K562 (cell line): ENCODE measurements around the gene SPON1. TPM values are rescaled to one million over a fixed set of nuclear protein-coding genes. Genes with fewer than 3 reads are reported as not detected.

Experiments used
- ATF7 ChIP-seq: fragments of 450-650 bp; IDR thresholded peaks from 2 replicates; pipeline ENCODE4 v1.7.1; 2014; ENCODE audit warnings: mild to moderate bottlenecking, moderate library complexity
- CBFA2T2 ChIP-seq: fragments of 450-650 bp; conservative IDR thresholded peaks from 2 replicates; pipeline ENCODE4 v1.6.1; 2017; ENCODE audit warnings: mild to moderate bottlenecking
- CBX5 ChIP-seq: IDR thresholded peaks from 2 replicates; pipeline ENCODE4 v1.6.1; 2014; ENCODE audit warnings: low read depth, borderline replicate concordance
- CEBPG ChIP-seq, 3 experiments: fragments of 200-800 bp in 1 of 3; sonication (Bioruptor generic) in 1 of 3; sonication (generic) in 1 of 3; formaldehyde crosslinking in 1 of 3; IDR thresholded peaks in 2 of 3; conservative IDR thresholded peaks in 1 of 3; 2 replicates each; pipeline versions ENCODE4 v1.6.1 to v1.8.0; 2016 to 2022; ENCODE audit warnings: missing compliant biosample characterization in 2 of 3, missing genetic modification characterization in 2 of 3, mild to moderate bottlenecking in 1 of 3, missing genetic modification reagents in 1 of 3
- FOXA1 ChIP-seq: fragments of 450-650 bp; IDR thresholded peaks from 2 replicates; pipeline ENCODE4 v1.6.1; 2016; ENCODE audit warnings: mild to moderate bottlenecking, borderline replicate concordance
- GATAD2A ChIP-seq: fragments of 450-650 bp; IDR thresholded peaks from 2 replicates; pipeline ENCODE4 v1.6.1; 2017
- GTF3C2 ChIP-seq: IDR thresholded peaks from 3 replicates; pipeline ENCODE4 v1.6.1; 2011; ENCODE audit warnings: borderline replicate concordance, mild to moderate bottlenecking, moderate library complexity; ENCODE audit not compliant: insufficient read length; ENCODE audit errors: extremely low read depth
- IFI16 ChIP-seq: fragments of 250-450 bp; sonication (Bioruptor Pico); IDR thresholded peaks from 2 replicates; pipeline ENCODE4 v2.1.2; 2022; ENCODE audit warnings: mild to moderate bottlenecking, inconsistent platforms
- KDM5B ChIP-seq: fragments of 200-600 bp; sonication (generic); IDR thresholded peaks from 2 replicates; pipeline ENCODE4 v1.6.1; 2012; ENCODE audit warnings: low read depth, mild to moderate bottlenecking, moderate library complexity, low read length, control low read depth, inconsistent platforms; ENCODE audit not compliant: insufficient replicate concordance
- MAFK ChIP-seq: IDR thresholded peaks from 2 replicates; pipeline ENCODE4 v1.6.1; 2011; ENCODE audit warnings: low read length, improper control_type of control experiment
- NFE2 ChIP-seq: IDR thresholded peaks from 2 replicates; pipeline ENCODE4 v1.6.1; 2014; ENCODE audit warnings: antibody characterized with exemption, low read depth
- PHB ChIP-seq: fragments of 250-450 bp; sonication (Bioruptor Pico); IDR thresholded peaks from 2 replicates; pipeline ENCODE4 v1.5.0; 2021
- PHF8 ChIP-seq: fragments of 200-600 bp; sonication (generic); IDR thresholded peaks from 2 replicates; pipeline ENCODE4 v1.6.1; 2012; ENCODE audit warnings: mixed run types, mild to moderate bottlenecking, inconsistent platforms, low read length, moderate library complexity, borderline replicate concordance
- PTTG1 ChIP-seq: fragments of 450-650 bp; IDR thresholded peaks from 2 replicates; pipeline ENCODE4 v1.6.1; 2016; ENCODE audit warnings: low read depth, mild to moderate bottlenecking, missing genetic modification characterization, missing compliant biosample characterization
- RBM34 ChIP-seq: fragments of 200-400 bp; formaldehyde crosslinking; IDR thresholded peaks from 2 replicates; pipeline ENCODE4 v1.6.1; 2018; ENCODE audit warnings: low read length, borderline replicate concordance; ENCODE audit not compliant: insufficient read depth
- SNAPC5 ChIP-seq: fragments of 250-450 bp; sonication (Bioruptor Pico); IDR thresholded peaks from 2 replicates; pipeline ENCODE4 v1.8.0; 2021; ENCODE audit warnings: moderate library complexity, mild to moderate bottlenecking, inconsistent platforms
- SNRNP70 ChIP-seq: fragments of 200-400 bp; formaldehyde crosslinking; optimal IDR thresholded peaks from 2 replicates; pipeline ENCODE3; 2017; ENCODE audit warnings: low read depth, low read length
- TARDBP ChIP-seq: fragments of 450-650 bp; IDR thresholded peaks from 2 replicates; pipeline ENCODE4 v1.6.1; 2016
- TEAD1 ChIP-seq, 2 experiments: fragments of 450-650 bp in 1 of 2; sonication (generic) in 1 of 2; formaldehyde crosslinking; IDR thresholded peaks; 2 replicates each; pipeline versions ENCODE4 v1.4.0 to v1.8.0; 2020 to 2022; ENCODE audit warnings: mild to moderate bottlenecking in 2 of 2, missing genetic modification reagents in 1 of 2
- TEAD2 ChIP-seq: fragments of 450-650 bp; IDR thresholded peaks from 2 replicates; pipeline ENCODE4 v1.6.1; 2016; ENCODE audit warnings: missing genetic modification characterization, control low read depth, missing compliant biosample characterization
- THRA ChIP-seq: fragments of 450-650 bp; IDR thresholded peaks from 2 replicates; pipeline ENCODE4 v1.6.1; 2017; ENCODE audit warnings: mild to moderate bottlenecking, moderate library complexity
- ZBTB26 ChIP-seq: fragments of 450-650 bp; formaldehyde crosslinking; IDR thresholded peaks from 2 replicates; pipeline ENCODE4 v1.4.0; 2022; ENCODE audit warnings: missing genetic modification characterization
- ZNF23 ChIP-seq: fragments of 250-450 bp; sonication (Bioruptor Pico); IDR thresholded peaks from 2 replicates; pipeline ENCODE4 v1.4.0; 2020; ENCODE audit warnings: mild to moderate bottlenecking
- ZSCAN32 ChIP-seq: fragments of 450-650 bp; formaldehyde crosslinking; IDR thresholded peaks from 2 replicates; pipeline ENCODE4 v1.4.0; 2020; ENCODE audit warnings: mild to moderate bottlenecking, moderate library complexity
- polyA plus RNA-seq, 8 experiments: library from polyadenylated mRNA; depleted of rRNA in 4 of 8; stranded (reverse) in 5 of 8; unstranded in 3 of 8; fragments of >200 nt; fragmentation: Nextera tagmentation in 2 of 8; fragmentation: Illumina TruSeq in 1 of 8; extraction: Ambion mirVana in 2 of 8; extraction: Trizol in 1 of 8; gene quantifications; 2 replicates each; pipeline versions ENCODE4 v1.2.1 to v1.2.3, GENCODE V29; 2011 to 2014; ENCODE audit warnings: inconsistent platforms in 1 of 8, missing spikeins in 1 of 8
- total RNA-seq, 7 experiments: library from RNA; depleted of rRNA in 6 of 7; stranded (reverse); fragments of >200 nt in 6 of 7; fragmentation: Illumina TruSeq in 2 of 7; extraction: Trizol in 2 of 7; gene quantifications; 2 replicates each; pipeline versions ENCODE4 v1.2.1 to v1.2.3, GENCODE V29; 2011 to 2021; ENCODE audit warnings: low replicate concordance in 1 of 7

Gene SPON1
- total and polyA plus RNA-seq, 9 of the 15 experiments (the other 6 are each of a cell fraction or from before 2014, with no cell fraction given), result 0.04 to 0.06 TPM; not detected in 7

- TF ChIP-seq CBX5 (no peak), FOXA1 (no peak), SNRNP70 (no peak), GTF3C2 (no peak), SNAPC5 (CRISPR knock-in tag) (no peak), IFI16 (CRISPR knock-in tag) (no peak), PTTG1 (tag) (no peak), ZBTB26 (CRISPR knock-in tag) (no peak), ZNF23 (CRISPR knock-in tag) (no peak), NFE2 (peak; percentile 41; the same call in 1 of the 2 replicates), ZSCAN32 (CRISPR knock-in tag) (no peak), CBFA2T2 (no peak), KDM5B (no peak), TEAD1 (CRISPR knock-in tag; IDR thresholded peaks at IDR 0.05) (no peak), TEAD2 (no peak), PHB (CRISPR knock-in tag) (no peak), PHF8 (no peak), TARDBP (no peak), ATF7 (0 out of 2 replicates have a peak, but pooled peaks have one; percentile 19), GATAD2A (no peak), RBM34 (no peak), MAFK (no peak), THRA (no peak), CEBPG (CRISPR knock-in tag; IDR thresholded peaks at IDR 0.05) (no peak), CEBPG (tag; conservative IDR thresholded peaks at IDR 0.05 in 1 of 2, IDR thresholded peaks at IDR 0.05 in 1 of 2) (0 out of 4 replicates have a peak, but pooled peaks of 1 of the 2 experiments have one; percentile 41)
Observed at GRCh38 chr11:14300661-14301304, 338.3 kb downstream of the SPON1 start (continued).
